ENCODE data around the gene SMIM10L2A.
"Not testable (repeated sequence)": the region's sequence is repeated elsewhere in the genome, so short reads cannot be mapped to it uniquely, and the experiment has no call there.

Gene SMIM10L2A

DNA sequence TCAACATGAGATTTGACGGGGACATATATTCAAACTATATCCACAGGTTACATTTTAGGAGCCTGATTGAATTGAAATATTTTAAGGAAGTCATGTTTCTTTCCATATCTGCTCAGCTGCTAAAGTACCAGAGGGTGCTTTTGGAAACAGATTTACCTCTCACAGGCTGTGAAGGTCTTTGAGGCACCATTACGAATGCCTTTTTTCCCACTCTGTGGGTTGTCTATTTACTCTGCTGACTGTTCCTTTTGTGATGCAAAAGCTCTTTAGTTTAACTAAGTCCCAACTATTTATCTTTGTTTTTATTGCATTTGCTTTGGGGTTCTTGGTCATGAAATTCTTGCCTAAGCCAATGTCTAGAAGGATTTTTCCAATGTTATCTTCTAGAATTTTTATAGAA, 40.0 kb downstream of the SMIM10L2A start:
- DNase-seq = not testable (repeated sequence)

GRCh38 chrX:135463937-135464336, 42.2 kb downstream of the SMIM10L2A start:
- DNase-seq = no peak

- no peak for DNase-seq
Observed at GRCh38 chrX:135476378-135476777, 54.6 kb downstream of the SMIM10L2A start.

DNA sequence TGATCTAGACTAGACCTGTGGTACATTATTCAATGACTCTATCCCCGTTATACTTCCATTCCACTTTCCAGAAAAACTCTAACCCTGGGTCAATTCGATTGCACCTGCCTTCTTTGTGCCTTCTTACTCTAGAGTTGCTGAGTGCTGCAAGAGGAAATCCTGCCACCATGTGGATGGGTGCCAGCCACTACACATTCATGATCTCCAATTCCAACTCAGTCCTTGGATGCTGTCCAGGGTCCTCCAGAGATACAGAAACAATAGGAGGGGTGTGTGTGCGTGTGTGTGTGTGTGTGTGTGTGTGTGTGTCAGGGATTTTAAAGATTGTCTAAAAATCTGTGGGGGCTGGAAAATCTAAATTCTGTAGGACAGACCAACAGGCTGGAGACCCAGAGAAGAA, 55.8 kb downstream of the SMIM10L2A start:
- peak; percentile 14 to 31 for DNase-seq
